Immature natural killer cell (primary cell): ENCODE results near the gene HBM. TPM values are rescaled to one million over a fixed set of nuclear protein-coding genes. Genes with fewer than 3 reads are reported as not detected.
"Not testable (repeated sequence)": the region's sequence is repeated elsewhere in the genome, so short reads cannot be mapped to it uniquely, and the experiment has no call there.

ENCODE experiments used
- DNase-seq, 3 donors: peaks; one replicate each; pipeline ENCODE4 v3.0.0; 2022; ENCODE audit warnings: mixed read lengths in 1 of 3
- H3K27ac Mint-ChIP-seq, 6 donors: one replicate each; pipeline ENCODE4 v1.8.0; 2020; ENCODE audit warnings: mixed read lengths in 6 of 6, mild to moderate bottlenecking in 5 of 6, inconsistent platforms in 4 of 6, moderate library complexity in 3 of 6
- H3K27me3 Mint-ChIP-seq, 3 donors: one replicate each; pipeline ENCODE4 v1.8.0; 2020 to 2021; ENCODE audit warnings: low read depth in 3 of 3, mild to moderate bottlenecking in 3 of 3, mixed read lengths in 3 of 3, moderate library complexity in 3 of 3, inconsistent platforms in 1 of 3
- H3K36me3 Mint-ChIP-seq, 3 donors: one replicate each; pipeline ENCODE4 v1.8.0; 2020; ENCODE audit warnings: mixed read lengths in 3 of 3, inconsistent platforms in 2 of 3, mild to moderate bottlenecking in 2 of 3
- H3K4me1 Mint-ChIP-seq, 2 donors: one replicate each; pipeline ENCODE4 v1.8.0; 2020; ENCODE audit warnings: inconsistent platforms in 2 of 2, mild to moderate bottlenecking in 2 of 2, mixed read lengths in 2 of 2, moderate library complexity in 1 of 2
- H3K4me3 Mint-ChIP-seq, 5 donors: one replicate each; pipeline ENCODE4 v1.8.0; 2020; ENCODE audit warnings: mild to moderate bottlenecking in 5 of 5, mixed read lengths in 5 of 5, inconsistent platforms in 3 of 5, moderate library complexity in 3 of 5
- H3K9me3 Mint-ChIP-seq, 6 donors: one replicate each; pipeline ENCODE4 v1.8.0; 2020; ENCODE audit warnings: mild to moderate bottlenecking in 6 of 6, mixed read lengths in 6 of 6, inconsistent platforms in 4 of 6, moderate library complexity in 3 of 6
- polyA plus RNA-seq, 3 donors: library from polyadenylated mRNA; unstranded; fragments of 300-500 nt; fragmentation: Illumina TruSeq; gene quantifications; one replicate each; pipeline ENCODE4 v1.2.3, GENCODE V29; 2021

Gene HBM
- polyA plus RNA-seq, 3 donors from 2014 or later: 2.5 TPM; not detected in 2

DNA sequence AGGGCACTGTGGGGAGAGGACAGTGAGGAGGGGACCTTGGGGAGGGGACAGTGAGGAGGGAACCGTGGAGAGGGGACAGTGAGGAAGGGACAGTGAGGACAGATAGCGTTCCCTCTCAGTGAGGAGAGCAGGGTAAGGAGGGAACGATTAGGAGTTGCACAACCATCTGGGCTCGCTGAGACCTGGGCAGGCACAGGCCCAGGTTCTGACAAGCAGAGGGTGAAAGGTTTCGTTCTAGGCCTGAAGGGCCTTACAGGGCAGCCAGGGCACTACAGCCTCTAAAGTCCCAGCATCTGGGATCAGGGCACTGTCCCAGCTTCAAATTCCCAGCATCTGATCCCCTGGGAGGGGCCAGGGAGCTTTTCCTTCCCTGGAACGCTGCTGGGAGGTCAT lies 12.7 kb upstream of the HBM start:
- peak overlapping the region in 2 of 5 donors; percentile 21 to 56 for H3K4me3 Mint-ChIP-seq
- H3K4me1 Mint-ChIP-seq, H3K27ac Mint-ChIP-seq, H3K36me3 Mint-ChIP-seq, H3K9me3 Mint-ChIP-seq, DNase-seq: not testable (repeated sequence)
- peaks cover 4 to 17% (median 8%) of the 10 kb centered on the region in 3 donors for H3K27me3 Mint-ChIP-seq

DNA sequence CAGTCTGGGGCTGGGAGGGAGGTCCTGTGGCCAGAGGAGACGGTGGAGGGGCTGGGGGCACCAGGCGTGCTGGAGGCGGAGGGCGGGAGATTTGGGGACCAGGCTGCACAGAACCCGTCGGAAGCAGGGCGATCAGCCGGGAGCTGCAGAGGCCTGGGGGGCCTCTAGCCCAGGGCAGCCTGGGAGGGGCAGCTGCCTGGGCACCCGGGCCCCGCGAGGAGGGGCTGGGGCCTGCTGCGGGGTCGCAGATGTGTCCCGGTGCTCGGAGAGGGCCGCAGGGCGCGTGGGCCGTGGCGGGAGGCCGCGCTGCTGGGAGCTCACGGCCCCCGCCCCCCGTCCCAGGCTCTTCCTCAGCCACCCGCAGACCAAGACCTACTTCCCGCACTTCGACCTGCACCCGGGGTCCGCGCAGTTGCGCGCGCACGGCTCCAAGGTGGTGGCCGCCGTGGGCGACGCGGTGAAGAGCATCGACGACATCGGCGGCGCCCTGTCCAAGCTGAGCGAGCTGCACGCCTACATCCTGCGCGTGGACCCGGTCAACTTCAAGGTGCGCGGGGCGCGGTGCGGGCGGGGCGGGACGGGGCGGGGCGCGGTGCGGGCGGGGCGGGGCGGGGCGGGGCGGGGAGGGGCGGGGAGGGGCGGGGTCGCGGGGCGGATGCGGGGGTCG lies 12.1 kb upstream of the HBM start:
- H3K27me3 Mint-ChIP-seq: peaks cover 6 to 17% (median 8%) of the 10 kb centered on the region in 3 donors
- not testable (repeated sequence) for H3K9me3 Mint-ChIP-seq, H3K36me3 Mint-ChIP-seq, DNase-seq, H3K4me1 Mint-ChIP-seq, H3K27ac Mint-ChIP-seq, H3K4me3 Mint-ChIP-seq

DNA sequence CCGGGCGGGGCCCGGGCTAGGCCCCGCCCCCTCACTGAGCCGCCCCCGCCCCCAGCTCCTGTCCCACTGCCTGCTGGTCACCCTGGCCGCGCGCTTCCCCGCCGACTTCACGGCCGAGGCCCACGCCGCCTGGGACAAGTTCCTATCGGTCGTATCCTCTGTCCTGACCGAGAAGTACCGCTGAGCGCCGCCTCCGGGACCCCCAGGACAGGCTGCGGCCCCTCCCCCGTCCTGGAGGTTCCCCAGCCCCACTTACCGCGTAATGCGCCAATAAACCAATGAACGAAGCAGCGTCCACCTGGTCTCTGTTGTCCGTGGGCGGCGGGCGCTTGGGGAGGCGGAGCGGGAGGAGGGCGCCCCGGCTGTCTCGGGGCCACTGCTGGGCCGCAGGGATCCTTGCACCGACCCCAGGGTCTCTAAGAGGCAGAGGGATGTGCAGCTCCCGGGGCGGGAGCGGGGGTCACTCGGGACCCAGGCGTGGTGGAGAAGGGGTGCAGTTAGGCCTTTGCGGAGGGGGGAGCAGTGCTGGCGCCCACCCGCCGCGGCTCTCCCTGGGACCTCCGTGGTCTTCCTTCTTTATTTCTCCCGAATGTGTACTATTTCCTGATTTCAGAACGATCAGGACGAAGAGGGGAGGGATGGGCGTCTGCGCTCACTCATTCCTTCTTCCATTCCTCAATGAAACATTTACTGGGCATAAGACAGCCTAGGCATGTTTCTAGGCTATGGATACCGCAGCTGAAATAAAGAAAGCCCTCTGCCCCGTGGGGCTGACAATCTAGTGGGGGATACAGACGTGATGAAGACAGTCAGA lies 11.4 kb upstream of the HBM start:
- H3K9me3 Mint-ChIP-seq: no peaks in the 10 kb centered on the region
- H3K36me3 Mint-ChIP-seq: no peaks in the 10 kb centered on the region
- H3K4me1 Mint-ChIP-seq: peaks cover 6 to 9% of the 10 kb centered on the region in 2 donors
- peak in 1 of 3 donors; percentile 23 for DNase-seq
- peak overlapping the region in 3 of 6 donors; percentile 55 to 76 (median 67) for H3K27ac Mint-ChIP-seq
- H3K4me3 Mint-ChIP-seq: peak overlapping the region; percentile 77 to 87 (median 79)
- peaks cover 6 to 17% (median 8%) of the 10 kb centered on the region in 3 donors for H3K27me3 Mint-ChIP-seq

DNA sequence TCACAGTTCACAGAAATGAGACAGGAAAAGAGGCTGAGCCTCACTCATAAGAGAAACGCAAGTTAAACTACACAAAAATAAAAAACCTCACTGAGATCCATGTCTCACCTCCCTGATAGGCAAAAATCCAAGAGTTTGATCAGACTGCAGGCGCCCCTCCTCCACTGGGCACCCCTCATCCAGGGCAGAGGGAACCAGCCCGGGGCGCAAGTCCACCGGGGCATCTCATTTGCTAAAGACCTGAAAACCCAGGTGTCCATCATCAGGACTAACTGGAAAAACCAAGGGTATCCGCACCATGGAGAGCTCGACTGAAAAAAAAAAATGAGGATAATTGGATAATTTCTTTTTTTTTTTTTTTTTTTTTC lies 10.8 kb upstream of the HBM start:
- DNase-seq: no peak
- H3K4me1 Mint-ChIP-seq: peaks cover 6 to 9% of the 10 kb centered on the region in 2 donors
- no peaks in the 10 kb centered on the region for H3K36me3 Mint-ChIP-seq
- H3K9me3 Mint-ChIP-seq: no peaks in the 10 kb centered on the region
- H3K27me3 Mint-ChIP-seq: peaks cover 6 to 17% (median 8%) of the 10 kb centered on the region in 3 donors
- H3K4me3 Mint-ChIP-seq: peak overlapping the region; percentile 77 to 87 (median 79)
- H3K27ac Mint-ChIP-seq: peak overlapping the region in 3 of 6 donors; percentile 46 to 67 (median 55)

DNA sequence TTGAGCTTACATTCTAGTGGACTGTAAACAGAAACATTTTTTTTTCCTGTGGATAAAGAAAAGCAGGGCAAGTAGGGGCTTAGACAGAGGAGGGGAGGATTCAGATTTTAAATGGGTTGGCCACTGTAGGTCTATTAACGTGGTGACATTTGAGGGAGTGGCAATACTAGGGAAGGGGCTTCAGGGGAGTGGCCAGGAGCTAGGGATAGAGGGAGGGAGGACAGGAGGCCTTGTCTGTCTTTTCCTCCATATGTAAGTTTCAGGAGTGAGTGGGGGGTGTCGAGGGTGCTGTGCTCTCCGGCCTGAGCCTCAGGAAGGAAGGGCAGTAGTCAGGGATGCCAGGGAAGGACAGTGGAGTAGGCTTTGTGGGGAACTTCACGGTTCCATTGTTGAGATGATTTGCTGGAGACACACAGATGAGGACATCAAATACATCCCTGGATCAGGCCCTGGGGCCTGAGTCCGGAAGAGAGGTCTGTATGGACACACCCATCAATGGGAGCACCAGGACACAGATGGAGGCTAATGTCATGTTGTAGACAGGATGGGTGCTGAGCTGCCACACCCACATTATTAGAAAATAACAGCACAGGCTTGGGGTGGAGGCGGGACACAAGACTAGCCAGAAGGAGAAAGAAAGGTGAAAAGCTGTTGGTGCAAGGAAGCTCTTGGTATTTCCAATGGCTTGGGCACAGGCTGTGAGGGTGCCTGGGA lies 6.5 kb upstream of the HBM start:
- no peaks in the 10 kb centered on the region for H3K36me3 Mint-ChIP-seq
- H3K4me1 Mint-ChIP-seq: peaks cover 6 to 9% of the 10 kb centered on the region in 2 donors
- H3K27me3 Mint-ChIP-seq: peaks cover 7 to 13% (median 11%) of the 10 kb centered on the region in 3 donors
- H3K4me3 Mint-ChIP-seq: no peak overlapping the region
- H3K27ac Mint-ChIP-seq: no peak overlapping the region
- DNase-seq: no peak
- no peaks in the 10 kb centered on the region for H3K9me3 Mint-ChIP-seq

DNA sequence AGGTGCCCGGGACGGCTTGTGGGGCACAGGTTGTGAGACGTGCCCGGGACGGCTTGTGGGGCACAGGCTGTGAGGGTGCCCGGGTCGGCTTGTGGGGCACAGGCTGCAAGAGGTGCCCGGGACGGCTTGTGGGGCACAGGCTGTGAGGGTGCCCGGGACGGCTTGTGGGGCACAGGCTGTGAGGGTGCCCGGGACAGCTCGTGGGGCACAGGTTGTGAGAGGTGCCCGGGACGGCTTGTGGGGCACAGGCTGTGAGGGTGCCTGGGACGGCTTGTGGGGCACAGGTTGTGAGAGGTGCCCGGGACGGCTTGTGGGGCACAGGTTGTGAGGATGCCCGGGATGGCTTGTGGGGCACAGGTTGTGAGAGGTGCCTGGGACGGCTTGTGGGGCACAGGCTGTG lies 5.5 kb upstream of the HBM start:
- H3K9me3 Mint-ChIP-seq, H3K36me3 Mint-ChIP-seq, DNase-seq, H3K4me1 Mint-ChIP-seq, H3K27ac Mint-ChIP-seq, H3K4me3 Mint-ChIP-seq: not testable (repeated sequence)
- H3K27me3 Mint-ChIP-seq: peaks cover 4 to 12% (median 5%) of the 10 kb centered on the region in 3 donors

DNA sequence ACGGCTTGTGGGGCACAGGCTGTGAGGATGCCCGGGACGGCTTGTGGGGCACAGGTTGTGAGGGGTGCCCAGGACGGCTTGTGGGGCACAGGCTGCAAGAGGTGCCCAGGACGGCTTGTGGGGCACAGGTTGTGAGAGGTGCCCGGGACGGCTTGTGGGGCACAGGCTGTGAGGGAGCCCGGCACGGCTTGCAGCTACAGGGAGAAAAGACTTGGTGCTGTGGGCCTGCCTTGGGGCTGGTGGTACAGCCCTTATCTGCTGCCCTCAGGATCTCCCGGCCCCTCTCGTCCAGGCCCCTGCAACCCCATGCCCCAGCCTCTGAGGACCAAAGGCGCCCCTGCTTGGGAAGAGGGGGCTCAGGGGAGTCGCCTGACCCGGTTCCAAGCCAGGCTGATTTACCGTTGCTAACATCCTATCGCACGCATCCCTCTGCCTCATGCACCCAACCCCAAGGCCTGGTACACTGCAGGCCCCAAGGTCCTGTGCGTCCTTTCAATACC lies 5.0 kb upstream of the HBM start:
- H3K4me1 Mint-ChIP-seq: peaks cover 0 to 6% of the 10 kb centered on the region in 2 donors
- H3K9me3 Mint-ChIP-seq: no peaks in the 10 kb centered on the region
- H3K27me3 Mint-ChIP-seq: peaks cover 4 to 10% (median 5%) of the 10 kb centered on the region in 3 donors
- no peak overlapping the region for H3K4me3 Mint-ChIP-seq
- no peak overlapping the region for H3K27ac Mint-ChIP-seq
- H3K36me3 Mint-ChIP-seq: no peaks in the 10 kb centered on the region
- no peak for DNase-seq

DNA sequence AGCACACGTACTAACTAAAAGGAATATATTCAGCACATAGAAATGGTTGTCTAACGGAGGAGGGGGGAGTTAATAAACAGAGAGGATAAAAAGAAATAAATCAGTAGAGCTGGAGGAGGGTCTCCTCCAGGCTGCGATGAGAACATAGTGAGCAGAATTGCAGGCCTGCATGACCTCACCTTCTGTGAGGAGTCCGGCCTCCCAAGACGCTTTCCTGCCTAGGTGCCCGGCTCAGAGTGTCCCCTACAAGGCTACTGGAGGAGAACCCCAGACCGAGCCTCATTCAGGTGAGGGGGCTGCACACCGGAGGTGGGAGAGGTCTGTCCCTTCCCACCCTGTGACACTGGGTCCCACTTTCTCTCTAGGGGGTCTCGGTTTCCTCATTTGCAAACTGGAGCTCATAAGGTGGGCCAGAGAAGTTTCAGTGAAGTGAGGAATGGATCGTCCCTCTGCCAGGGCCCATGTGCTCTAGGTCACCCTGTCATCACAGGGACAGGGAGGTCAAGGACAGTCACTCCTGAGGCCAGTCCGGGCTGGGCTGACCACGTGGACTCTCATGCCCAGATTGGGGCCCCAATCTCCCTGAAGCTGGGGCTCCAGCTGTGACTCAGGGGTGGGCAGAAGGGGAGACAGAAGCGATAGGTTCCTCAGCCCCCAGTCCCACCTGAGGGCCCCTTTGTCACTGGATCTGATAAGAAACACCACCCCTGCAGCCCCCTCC lies 3.3 kb upstream of the HBM start:
- no peaks in the 10 kb centered on the region for H3K9me3 Mint-ChIP-seq
- peaks cover 0 to 13% of the 10 kb centered on the region in 2 donors for H3K4me1 Mint-ChIP-seq
- no peaks in the 10 kb centered on the region for H3K36me3 Mint-ChIP-seq
- peak overlapping the region in 1 of 5 donors; percentile 27 for H3K4me3 Mint-ChIP-seq
- H3K27ac Mint-ChIP-seq: no peak overlapping the region
- peaks cover 9 to 14% (median 13%) of the 10 kb centered on the region in 3 donors for H3K27me3 Mint-ChIP-seq
- no peak for DNase-seq

DNA sequence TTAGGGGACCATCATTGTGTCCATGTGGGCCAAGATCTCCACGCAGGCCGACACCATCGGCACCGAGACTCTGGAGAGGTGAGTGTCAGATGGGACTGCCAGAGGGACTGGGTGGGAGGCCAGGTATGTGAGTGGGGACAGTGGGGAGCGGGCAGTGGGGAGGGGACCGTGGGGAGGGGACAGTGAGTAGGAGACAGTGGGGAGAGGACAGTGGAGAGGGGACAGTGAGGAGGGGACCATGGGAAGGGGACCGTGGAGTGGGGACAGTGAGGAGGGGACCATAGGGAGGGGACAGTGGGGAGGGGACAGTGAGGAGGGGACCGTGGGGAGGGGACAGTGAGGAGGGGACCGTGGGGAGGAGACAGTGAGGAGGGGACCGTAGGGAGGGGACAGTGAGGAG lies 2.6 kb upstream of the HBM start:
- not testable (repeated sequence) for H3K36me3 Mint-ChIP-seq, H3K27ac Mint-ChIP-seq, DNase-seq, H3K9me3 Mint-ChIP-seq, H3K4me3 Mint-ChIP-seq
- Mint-ChIP-seq H3K27me3 (peaks cover 9 to 19% (median 12%) of the 10 kb centered on the region in 3 donors), H3K4me1 (peaks cover 0 to 13% of the 10 kb centered on the region in 2 donors)

DNA sequence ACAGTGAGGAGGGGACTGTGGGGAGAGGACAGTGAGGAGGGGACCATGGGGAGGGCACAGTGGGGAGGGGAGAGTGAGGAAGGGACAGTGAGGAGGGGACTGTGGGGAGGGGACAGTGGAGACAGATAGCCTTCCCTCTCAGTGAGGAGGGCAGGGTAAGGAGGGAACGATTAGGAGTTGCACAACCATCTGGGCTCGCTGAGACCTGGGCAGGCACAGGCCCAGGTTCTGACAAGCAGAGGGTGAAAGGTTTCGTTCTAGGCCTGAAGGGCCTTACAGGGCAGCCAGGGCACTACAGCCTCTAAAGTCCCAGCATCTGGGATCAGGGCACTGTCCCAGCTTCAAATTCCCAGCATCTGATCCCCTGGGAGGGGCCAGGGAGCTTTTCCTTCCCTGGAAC lies 2.1 kb upstream of the HBM start:
- Mint-ChIP-seq H3K27me3 (peaks cover 7 to 19% (median 13%) of the 10 kb centered on the region in 3 donors), H3K4me3 (peak overlapping the region in 1 of 5 donors; percentile 46), H3K4me1 (peaks cover 0 to 13% of the 10 kb centered on the region in 2 donors)
- not testable (repeated sequence) for H3K9me3 Mint-ChIP-seq, H3K36me3 Mint-ChIP-seq, H3K27ac Mint-ChIP-seq, DNase-seq

DNA sequence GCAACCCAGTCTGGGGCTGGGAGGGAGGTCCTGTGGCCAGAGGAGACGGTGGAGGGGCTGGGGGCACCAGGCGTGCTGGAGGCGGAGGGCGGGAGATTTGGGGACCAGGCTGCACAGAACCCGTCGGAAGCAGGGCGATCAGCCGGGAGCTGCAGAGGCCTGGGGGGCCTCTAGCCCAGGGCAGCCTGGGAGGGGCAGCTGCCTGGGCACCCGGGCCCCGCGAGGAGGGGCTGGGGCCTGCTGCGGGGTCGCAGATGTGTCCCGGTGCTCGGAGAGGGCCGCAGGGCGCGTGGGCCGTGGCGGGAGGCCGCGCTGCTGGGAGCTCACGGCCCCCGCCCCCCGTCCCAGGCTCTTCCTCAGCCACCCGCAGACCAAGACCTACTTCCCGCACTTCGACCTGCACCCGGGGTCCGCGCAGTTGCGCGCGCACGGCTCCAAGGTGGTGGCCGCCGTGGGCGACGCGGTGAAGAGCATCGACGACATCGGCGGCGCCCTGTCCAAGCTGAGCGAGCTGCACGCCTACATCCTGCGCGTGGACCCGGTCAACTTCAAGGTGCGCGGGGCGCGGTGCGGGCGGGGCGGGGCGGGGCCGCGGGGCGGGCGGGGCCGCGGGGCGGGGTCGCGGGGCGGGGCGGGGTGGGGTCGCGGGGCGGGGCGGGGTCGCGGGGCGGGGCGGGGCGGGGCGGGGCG lies 1.5 kb upstream of the HBM start:
- peaks cover 0 to 13% of the 10 kb centered on the region in 2 donors for H3K4me1 Mint-ChIP-seq
- H3K36me3 Mint-ChIP-seq, H3K4me3 Mint-ChIP-seq, H3K27ac Mint-ChIP-seq, DNase-seq, H3K9me3 Mint-ChIP-seq: not testable (repeated sequence)
- peaks cover 7 to 19% (median 15%) of the 10 kb centered on the region in 3 donors for H3K27me3 Mint-ChIP-seq

DNA sequence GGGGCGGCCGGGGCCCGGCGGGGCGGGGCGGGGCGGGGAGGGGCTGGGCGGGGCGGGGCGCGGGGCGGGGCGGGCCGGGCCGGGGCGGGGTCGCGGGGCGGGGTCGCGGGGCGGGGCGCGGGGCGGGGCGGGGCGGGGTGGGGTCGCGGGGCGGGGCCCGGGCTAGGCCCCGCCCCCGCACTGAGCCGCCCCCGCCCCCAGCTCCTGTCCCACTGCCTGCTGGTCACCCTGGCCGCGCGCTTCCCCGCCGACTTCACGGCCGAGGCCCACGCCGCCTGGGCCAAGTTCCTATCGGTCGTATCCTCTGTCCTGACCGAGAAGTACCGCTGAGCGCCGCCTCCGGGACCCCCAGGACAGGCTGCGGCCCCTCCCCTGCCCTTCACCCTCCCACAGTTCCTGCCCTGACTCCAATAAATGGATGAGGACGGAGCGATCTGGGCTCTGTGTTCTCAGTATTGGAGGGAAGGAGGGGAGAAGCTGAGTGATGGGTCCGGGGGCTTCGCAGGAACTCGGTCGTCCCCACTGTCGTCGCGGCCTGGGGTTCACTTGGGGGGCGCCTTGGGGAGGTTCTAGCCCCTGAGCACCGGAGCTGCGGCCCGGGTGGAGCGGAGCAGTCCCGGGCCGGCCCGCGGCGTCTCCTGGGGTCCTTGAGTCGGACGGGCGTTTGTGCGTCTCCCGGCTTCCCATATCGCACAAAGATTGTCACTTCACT lies 795 bp upstream of the HBM start:
- H3K4me1 Mint-ChIP-seq: peaks cover 0 to 13% of the 10 kb centered on the region in 2 donors
- DNase-seq: no peak
- peak overlapping the region in 4 of 5 donors; percentile 15 to 71 (median 46) for H3K4me3 Mint-ChIP-seq
- H3K27me3 Mint-ChIP-seq: peaks cover 7 to 21% (median 15%) of the 10 kb centered on the region in 3 donors
- peaks cover 0 to 2% (median 0%) of the 10 kb centered on the region in 3 donors for H3K36me3 Mint-ChIP-seq
- no peaks in the 10 kb centered on the region for H3K9me3 Mint-ChIP-seq
- H3K27ac Mint-ChIP-seq: no peak overlapping the region
